Neutrophil (primary cell): Measurements from ENCODE around the gene LTBP1.

Experiments
- H3K27ac ChIP-seq: fragments of 200-600 bp; sonication (generic); 2 replicates; pipeline ENCODE4 v1.5.1; 2016; ENCODE audit warnings: mild to moderate bottlenecking, moderate library complexity
- H3K27me3 ChIP-seq: fragments of 200-600 bp; sonication (generic); 2 replicates; pipeline ENCODE4 v1.6.0; 2016; ENCODE audit warnings: mild to moderate bottlenecking
- H3K36me3 ChIP-seq: fragments of 200-600 bp; sonication (generic); 2 replicates; pipeline ENCODE4 v1.5.1; 2017
- H3K4me1 ChIP-seq, 2 experiments: fragments of 200-600 bp in 1 of 2; sonication (generic) in 1 of 2; 1 replicate in 1 of 2; 2 replicates in 1 of 2; pipeline versions ENCODE4 v1.5.1 to v1.6.1; 2013 to 2016; ENCODE audit warnings: low read depth in 1 of 2, low read length in 1 of 2, mild to moderate bottlenecking in 1 of 2, moderate library complexity in 1 of 2; ENCODE audit not compliant: control insufficient read depth in 1 of 2, insufficient read depth in 1 of 2
- H3K4me3 ChIP-seq, 2 experiments: fragments of 200-600 bp in 1 of 2; sonication (generic) in 1 of 2; 1 replicate in 1 of 2; 2 replicates in 1 of 2; pipeline ENCODE4 v1.5.1; 2013 to 2016; ENCODE audit warnings: low read depth in 1 of 2, low read length in 1 of 2, mild to moderate bottlenecking in 1 of 2, moderate library complexity in 1 of 2
- H3K9me3 ChIP-seq: fragments of 200-600 bp; sonication (generic); 2 replicates; pipeline ENCODE4 v1.5.1; 2016
- TF ChIP-seq, protein P1 (sequence below): fragments of 200-600 bp; sonication (generic); IDR thresholded peaks from 2 replicates; pipeline ENCODE4 v1.5.1; 2016; ENCODE audit warnings: antibody characterized with exemption

The LTBP1 gene

GRCh38 chr2:33369191-33369590, 422.4 kb downstream of the LTBP1 start:
- TF ChIP-seq, protein P1, sequence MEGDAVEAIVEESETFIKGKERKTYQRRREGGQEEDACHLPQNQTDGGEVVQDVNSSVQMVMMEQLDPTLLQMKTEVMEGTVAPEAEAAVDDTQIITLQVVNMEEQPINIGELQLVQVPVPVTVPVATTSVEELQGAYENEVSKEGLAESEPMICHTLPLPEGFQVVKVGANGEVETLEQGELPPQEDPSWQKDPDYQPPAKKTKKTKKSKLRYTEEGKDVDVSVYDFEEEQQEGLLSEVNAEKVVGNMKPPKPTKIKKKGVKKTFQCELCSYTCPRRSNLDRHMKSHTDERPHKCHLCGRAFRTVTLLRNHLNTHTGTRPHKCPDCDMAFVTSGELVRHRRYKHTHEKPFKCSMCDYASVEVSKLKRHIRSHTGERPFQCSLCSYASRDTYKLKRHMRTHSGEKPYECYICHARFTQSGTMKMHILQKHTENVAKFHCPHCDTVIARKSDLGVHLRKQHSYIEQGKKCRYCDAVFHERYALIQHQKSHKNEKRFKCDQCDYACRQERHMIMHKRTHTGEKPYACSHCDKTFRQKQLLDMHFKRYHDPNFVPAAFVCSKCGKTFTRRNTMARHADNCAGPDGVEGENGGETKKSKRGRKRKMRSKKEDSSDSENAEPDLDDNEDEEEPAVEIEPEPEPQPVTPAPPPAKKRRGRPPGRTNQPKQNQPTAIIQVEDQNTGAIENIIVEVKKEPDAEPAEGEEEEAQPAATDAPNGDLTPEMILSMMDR, result no peak
- H3K4me1 ChIP-seq, result no peaks in the 10 kb centered on the region
- no peaks in the 10 kb centered on the region for H3K9me3 ChIP-seq
- H3K36me3 ChIP-seq, result no peaks in the 10 kb centered on the region
- H3K27ac ChIP-seq, result no peak overlapping the region
- no peaks in the 10 kb centered on the region for H3K27me3 ChIP-seq
- no peak overlapping the region for H3K4me3 ChIP-seq

- H3K36me3 ChIP-seq, result no peaks in the 10 kb centered on the region
Observed at GRCh38 chr2:33370636-33371265, 424.0 kb downstream of the LTBP1 start.

GRCh38 chr2:33371304-33372090, 424.7 kb downstream of the LTBP1 start:
- Histone ChIP-seq H3K9me3 (no peaks in the 10 kb centered on the region), H3K27ac (no peak overlapping the region), H3K4me3 (no peak overlapping the region), H3K27me3 (no peaks in the 10 kb centered on the region), H3K36me3 (no peaks in the 10 kb centered on the region), H3K4me1 (no peaks in the 10 kb centered on the region)
- TF ChIP-seq, protein P1, result no peak

More at GRCh38 chr2:33370636-33371265, 424.0 kb downstream of the LTBP1 start:
- TF ChIP-seq, protein P1, result no peak
- H3K4me1 ChIP-seq, result no peaks in the 10 kb centered on the region
- no peaks in the 10 kb centered on the region for H3K27me3 ChIP-seq
- no peak overlapping the region for H3K27ac ChIP-seq
- H3K9me3 ChIP-seq, result no peaks in the 10 kb centered on the region
- no peak overlapping the region for H3K4me3 ChIP-seq

DNA sequence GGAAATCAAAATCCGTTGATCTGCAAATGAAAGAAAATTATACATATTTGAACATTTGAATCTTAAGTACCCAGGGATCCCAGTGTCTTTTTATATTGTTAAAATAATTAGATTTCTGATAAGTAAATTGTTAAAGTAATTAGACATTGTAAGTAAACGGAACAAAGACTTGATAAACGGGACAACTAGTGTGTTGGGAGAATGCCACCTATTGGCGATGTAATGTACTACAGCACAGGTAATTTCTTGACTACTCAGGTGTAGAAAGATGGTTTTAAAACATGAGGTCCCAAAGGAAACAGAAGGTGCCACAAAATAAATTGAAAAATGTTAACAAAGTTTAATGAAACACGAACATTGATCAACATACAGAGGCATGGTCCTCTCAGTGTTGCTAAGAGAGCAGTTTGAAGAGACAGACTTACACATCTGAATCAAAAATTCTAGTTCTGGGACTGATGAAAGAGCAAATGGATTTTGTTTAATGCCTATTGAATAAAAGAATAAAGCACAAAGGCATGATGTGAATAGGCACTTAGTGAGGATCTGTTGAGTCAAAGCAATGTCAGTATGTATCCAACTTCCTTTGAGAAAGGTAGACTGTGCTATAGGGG, 426.3 kb downstream of the LTBP1 start:
- Histone ChIP-seq H3K27me3 (no peaks in the 10 kb centered on the region), H3K4me3 (no peak overlapping the region), H3K4me1 (no peaks in the 10 kb centered on the region), H3K27ac (no peak overlapping the region), H3K36me3 (no peaks in the 10 kb centered on the region), H3K9me3 (no peaks in the 10 kb centered on the region)
- TF ChIP-seq, protein P1, result peak; percentile 47

DNA sequence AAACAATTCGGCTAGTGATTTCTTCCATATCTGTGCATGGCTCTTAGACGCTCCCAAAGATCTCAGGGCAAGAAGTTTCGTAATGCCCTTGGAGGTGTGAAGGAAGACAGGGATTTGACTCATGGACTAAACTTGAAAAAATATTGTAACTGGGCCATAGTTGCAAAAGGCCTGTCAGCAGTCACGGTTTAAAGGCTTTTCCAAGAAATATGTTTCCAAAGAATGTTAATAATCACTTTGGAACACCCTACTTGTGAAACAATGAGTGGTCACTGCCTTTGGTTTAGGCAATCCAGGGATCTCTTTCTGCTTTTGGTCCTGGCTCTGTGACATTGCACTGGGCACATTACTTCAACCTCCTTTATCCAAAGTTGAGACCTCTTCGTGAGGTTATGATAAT, 427.2 kb downstream of the LTBP1 start:
- Histone ChIP-seq H3K27ac (no peak overlapping the region), H3K4me3 (no peak overlapping the region), H3K27me3 (no peaks in the 10 kb centered on the region), H3K36me3 (no peaks in the 10 kb centered on the region), H3K4me1 (peaks cover 6 to 8% of the 10 kb centered on the region in 2 experiments), H3K9me3 (no peaks in the 10 kb centered on the region)
- TF ChIP-seq, protein P1, result no peak
